HG02588 (cell line): ENCODE results near the gene FOCAD.

Source experiments
- ATAC-seq: cut with Tn5 transposase; IDR thresholded peaks from one replicate; pipeline ENCODE4 v1.9.1; 2021; ENCODE audit warnings: mild to moderate bottlenecking, moderate library complexity; ENCODE audit not compliant: unreplicated experiment

FOCAD gene

DNA sequence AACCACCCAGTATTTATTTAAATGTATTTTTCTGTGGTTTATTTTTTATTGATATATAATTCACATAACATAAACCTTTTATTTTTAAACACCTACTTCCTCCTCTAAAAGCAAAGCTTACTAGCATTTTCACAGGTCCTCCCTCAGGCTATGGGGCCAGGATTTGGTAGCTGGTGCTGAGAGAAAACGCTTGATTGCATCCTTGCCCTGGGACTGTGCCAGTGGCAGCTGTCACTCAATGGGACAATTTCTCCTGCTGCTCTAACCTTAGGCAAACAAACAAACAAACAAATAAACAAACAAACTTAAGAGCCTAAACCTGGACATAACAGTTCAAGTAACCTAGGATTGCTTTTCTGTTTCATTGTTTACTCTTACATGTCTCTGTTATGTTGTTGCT, 102.7 kb downstream of the FOCAD start:
- no peak for ATAC-seq

DNA sequence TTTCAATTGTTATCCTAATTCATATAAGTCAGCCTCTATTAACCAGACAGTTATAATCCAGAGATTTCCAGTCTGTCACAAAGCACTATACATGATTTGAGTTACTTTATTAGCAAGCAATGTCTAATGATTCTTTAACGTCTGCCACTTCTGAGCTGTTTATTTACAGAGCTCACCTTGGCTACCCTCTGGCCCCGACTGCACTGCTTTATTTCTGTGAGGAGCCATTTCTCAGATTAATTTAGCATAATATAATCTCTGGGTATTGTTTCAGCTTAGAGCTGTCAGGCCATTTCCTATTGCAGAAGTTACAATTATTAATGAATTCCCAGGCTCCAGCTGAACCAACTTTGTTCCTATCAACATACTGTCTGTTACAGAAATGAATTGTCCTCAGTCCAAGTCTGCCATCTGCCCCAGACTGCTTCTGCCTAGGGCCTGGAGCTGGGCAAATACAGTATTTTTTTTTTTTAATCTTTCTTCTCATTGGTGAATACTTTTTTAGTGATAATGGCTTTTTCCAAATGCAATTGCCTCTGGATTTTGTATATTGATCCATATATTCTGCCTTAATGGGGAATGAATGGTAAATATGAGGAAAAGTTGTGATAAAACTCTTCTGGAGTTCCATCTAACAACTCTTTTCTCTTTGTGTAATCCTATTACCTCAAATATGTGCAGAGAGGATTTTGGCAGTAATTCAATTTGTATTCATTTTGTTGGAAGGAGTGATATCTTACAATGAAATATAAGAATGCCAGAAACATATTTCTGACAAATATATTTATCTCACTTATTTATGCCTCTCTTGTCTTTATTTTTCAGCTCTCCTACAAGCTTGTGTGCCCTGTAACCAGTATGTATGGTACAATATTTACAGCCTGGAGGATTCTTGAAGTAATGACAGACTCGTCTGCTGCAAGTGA, 104.7 kb downstream of the FOCAD start:
- ATAC-seq = no peak

DNA sequence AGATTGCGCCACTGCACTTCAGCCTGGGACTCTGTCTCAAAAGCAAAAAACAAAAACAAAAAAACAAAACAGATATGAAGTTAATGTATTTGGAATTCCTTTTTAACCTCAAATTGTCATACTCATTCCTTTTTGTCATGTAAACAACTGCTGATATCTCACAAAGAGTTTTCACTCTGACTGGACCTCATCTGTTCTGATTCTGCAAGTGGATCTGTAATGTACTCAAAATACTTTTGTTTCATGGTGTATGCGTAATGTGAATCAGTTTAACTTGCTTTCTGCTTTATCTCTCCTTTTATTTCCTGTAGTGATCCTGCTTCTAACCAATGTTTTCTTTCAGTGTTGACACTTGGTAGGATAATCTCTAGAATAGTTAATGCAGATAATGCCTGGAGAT, 106.7 kb downstream of the FOCAD start:
- no peak for ATAC-seq

DNA sequence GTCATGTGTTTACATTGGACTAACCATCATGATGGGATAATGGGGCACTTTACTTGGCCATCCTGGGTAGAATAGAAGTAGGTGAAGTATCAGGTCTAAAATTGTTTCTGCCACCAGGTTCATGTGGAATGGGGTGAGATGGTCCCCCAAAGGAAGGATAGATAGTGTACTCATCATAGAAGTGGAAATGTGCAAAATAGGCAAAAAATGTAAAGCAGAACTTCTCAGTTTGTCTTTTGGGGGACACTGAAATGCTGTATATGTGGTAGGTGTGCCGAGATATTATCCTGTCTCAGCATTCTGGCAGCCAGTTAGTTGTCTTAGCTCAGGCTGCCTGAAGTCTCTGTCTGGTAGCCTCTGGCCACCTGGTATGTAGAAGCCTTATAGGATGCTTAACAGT, 107.6 kb downstream of the FOCAD start:
- ATAC-seq = no peak

DNA sequence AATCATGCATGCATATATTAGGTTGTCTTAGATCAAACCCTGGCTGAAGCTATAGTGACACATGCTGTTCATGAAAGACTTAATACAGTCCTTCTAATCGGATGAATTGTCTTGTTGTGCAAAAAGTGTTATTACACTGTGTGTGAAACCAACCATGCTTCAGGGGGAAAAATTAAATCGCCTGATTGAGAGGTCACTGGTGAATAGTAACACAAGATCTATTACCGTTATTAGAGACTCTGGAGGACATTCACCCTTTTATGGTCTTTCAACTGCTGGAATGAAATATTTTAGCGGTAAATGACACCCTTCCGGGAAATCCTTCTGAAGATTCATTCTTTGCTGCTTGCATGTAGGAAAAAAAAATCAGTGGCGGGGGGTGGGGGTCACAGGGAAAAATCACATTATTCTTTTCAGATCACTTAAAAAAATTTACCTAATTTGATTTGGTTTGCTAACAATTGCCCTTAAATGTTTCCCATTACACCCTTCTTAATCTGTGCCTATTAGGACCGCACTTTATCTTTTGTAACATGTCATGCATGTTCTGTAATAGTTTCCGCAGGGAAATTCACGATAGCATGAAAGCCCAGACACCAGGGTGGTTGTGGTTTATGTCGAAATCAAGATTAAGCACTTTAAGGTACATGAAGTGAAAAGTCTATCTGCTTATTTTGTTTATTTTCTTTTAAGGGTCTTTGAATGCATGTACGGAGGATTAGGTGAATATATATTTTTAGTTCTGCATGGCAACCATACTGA, 120.6 kb downstream of the FOCAD start:
- ATAC-seq = no peak

DNA sequence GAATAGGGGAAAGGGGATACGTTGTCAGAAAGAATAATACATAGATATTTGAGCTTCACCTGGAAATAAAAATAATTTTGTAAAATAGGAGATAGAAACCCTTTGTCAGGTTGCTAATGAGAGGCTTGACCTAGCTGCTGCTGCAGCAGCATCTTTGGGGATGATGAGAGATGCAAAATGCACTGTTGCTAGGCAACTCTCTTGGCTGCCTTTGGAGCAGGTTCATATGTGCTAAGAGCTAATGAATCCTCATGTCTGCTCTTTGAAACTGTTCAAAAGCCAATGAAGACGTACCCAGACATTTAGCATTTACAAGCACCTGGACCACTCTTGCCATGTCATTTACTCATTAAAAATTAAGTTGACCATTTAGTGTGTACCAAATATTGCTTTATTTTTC, 121.7 kb downstream of the FOCAD start:
- no peak for ATAC-seq

DNA sequence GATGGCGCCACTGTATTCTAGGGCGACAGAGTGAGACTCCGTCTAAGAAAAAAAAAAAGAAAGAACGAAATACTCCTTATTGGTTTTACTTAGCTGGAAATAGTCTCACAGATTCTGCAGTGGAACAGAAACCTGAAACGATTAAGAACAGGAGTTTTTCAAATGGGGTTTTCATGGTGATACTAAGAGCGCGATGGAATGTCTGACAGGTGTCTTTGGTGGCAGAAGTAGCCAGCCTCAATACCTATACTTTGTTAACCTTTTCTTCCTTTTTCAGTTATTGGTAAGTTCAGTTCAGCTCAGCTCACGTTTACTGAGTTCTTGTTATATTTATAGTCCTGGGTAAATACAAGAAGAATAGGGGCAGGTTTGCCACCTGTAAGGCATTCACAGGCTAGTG, 123.9 kb downstream of the FOCAD start:
- no peak for ATAC-seq

DNA sequence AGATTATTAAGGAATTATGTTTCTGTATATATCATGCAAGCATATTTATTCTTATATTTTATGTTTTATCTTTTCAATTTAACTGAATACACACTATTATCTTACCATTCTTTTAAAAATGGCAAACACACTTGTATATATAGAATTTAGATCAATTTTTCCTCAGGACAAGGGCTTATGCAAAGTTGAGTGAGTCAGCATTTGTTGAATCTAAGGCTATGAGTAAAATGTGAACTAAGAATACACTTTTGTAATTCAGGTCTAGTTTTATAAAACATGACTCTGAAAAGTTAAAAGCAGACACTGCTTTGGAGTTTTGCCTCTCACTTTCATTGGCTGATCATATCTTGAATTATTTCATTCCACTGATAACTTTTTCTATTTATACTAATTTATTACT, 127.8 kb downstream of the FOCAD start:
- ATAC-seq = no peak

DNA sequence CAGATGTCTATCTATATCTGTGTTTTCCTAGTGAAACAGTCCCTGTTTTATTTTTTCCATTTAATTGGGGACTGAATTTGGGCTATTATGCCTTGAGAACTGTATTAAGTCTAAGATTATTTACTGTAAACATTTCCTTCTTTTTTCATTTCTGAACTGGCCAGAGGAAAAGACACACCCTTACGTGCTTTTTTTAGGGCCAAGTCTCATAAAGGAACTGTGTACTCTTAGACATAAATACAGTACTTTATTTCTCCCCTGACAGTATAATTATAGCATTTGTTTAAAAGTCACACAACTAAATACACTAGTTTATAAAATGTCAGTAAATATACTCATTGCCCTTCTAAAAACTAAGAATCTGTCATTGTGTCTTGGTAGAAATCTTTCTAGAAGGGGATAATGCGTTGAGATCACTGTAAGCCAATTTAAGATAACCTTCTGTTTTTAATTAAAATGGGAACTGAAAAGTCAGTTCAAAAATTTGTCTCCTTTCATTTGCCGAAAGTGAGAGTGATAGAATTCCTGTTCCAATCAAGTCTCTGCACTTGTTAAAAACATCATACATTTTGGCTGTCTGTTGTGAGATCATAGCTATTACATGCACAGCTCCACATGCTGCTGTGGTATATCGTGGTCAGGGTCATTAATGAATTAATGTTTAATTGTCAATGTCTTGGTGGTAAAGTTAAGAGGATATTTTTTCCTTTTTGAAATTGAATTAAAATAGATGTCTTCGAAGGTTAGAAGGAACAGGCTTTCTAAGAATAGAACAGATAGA, 132.1 kb downstream of the FOCAD start:
- no peak for ATAC-seq

DNA sequence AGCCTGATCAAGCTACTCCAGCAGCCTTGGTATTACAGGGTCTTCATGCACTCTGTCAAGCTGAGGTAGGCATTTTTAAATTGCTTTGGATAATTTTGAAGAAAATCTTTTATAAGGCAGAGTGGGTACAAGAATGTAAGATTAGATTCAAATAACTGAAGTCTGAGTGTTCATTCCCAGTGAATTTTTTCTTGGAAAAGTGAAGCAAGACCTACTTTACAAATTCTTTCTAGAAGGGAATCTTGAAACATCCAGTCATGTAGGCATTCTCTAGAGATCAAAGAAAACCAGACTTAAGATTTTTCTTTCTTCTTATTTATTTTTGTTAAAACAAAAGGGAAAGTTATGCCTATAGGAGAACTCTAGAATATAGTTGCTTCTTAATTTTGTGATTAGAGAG, 139.0 kb downstream of the FOCAD start:
- ATAC-seq = no peak

DNA sequence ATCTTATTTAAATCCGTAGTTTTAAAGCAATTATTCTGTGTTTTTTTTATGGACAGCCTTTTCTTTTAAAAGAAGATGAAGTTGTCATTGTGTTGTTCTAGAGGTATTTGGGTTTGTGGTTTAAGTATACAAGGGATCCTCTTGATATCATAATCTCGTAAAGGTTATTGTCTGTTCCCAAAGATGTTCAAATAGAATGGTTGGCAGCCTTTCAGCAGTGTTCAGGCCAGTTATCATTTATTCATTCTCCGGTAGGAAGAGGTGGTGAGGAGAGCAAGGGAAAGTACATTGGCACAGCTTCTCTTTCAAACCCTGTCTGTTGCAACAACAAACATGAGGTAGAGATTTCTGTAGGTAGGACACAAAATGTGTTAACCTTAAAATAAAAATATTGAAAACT, 147.0 kb downstream of the FOCAD start:
- no peak for ATAC-seq

DNA sequence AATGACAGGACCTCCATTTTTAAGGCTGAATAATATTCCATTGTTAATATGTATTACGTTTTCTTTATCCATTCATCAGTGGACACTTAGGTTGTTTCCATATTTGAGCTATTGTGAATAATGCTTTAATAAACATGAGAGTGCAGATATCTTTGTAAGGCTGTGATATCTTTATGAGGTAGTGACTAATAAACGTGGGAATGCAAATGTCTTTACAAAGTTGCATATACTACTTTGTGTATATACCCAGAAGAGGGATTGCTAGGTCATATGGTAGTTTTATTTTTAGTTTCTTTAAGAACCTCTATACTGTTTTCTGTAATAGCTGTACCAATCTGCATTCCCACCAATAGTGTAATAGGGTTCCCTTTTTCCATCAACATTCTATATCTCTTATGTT, 148.7 kb downstream of the FOCAD start:
- ATAC-seq = no peak

DNA sequence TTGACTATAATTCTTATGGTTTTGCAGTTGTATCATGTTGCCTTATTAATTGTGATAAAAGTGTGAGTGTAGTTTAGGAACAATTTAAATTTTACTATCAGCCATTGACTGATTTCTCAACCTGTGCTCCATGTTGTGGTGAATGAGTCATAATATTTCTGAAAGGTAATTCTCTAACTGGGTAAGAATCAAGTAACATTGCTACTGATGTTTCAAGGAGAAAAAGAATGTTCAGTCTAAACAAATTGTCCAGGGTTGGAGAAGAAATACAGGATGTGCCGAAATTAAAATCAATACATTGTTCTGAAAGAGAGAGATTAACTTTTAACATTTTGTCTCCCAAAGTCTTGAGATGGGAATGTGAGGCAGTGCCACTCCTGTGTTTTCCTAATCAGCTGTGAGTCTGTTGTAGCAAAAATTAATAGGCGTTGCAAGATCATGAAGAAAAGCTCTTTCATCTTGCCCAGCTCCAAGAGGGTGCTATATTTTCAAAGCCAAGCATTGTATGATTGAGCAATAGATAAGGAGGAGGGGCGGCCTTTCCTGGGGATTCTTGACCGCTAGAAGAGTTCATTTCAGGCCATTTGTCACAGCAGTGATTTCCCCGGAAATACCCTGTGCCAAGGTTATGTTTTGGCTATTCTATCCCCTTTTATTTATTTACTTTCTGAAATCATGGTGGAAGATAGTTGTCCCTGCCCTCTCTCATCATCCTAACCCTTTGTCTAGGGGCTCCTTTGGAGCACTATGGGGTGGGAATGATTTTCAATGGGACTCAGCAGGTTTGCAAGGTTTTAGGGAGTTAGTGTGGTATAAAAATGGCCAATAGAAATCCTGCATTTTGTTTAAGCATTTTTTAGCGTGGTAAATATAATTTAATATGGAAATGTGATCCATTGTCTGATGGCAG, 151.6 kb downstream of the FOCAD start:
- ATAC-seq = no peak

DNA sequence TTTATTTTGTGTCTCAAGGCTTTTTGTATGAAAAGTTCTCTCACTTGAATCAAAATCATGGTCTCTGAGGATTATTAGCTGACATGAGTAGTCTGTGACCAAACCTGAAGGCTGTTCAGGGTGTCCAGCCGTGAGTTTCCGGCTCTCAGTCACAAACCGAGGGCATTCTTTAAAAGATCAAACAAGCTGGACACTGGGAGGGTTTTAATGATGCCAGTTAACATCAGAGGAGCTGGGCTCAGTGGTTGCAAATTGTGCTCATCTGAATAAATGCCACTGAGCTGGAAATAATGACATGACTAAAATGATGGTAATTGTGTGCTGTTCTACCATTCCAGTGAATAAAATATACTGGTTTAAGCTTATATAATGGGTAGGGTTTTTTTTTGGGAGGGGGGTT, 153.1 kb downstream of the FOCAD start:
- ATAC-seq = no peak

DNA sequence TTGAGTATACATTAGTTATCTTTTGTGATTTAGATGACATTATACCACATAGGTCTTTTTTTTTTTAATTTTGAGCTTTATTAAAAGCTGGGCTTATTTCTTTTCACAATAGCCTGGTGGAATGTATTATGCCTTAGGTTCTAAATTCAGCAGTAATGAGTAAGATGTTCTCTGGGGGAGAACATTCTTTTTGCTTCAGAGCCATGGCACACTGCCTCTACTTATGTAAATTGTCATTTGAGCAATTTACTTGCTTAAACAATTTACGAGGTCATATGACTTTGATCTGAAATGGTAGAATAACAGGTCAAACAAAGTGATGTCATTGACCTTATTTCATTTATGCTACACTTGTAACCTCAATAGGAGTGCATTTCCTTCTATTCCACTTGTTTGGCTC, 154.2 kb downstream of the FOCAD start:
- ATAC-seq = no peak

DNA sequence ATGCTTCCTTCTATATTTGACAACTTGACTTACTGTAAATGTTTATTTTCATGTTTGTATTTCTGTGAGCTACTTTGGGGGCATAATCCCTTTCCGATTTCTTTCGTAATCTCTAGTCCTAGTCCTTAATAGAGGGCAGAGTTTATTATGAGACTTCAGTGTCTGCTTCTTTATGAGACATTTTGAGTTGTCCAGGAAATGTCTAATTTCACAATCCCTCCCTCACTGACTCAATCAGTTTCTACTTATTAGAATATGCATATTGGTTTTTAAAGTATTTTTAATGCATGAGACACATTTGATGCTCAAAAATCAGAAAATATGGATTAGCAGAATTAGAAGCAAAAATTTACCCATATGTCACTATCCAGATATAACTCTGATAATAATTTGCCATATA, 160.9 kb downstream of the FOCAD start:
- no peak for ATAC-seq

DNA sequence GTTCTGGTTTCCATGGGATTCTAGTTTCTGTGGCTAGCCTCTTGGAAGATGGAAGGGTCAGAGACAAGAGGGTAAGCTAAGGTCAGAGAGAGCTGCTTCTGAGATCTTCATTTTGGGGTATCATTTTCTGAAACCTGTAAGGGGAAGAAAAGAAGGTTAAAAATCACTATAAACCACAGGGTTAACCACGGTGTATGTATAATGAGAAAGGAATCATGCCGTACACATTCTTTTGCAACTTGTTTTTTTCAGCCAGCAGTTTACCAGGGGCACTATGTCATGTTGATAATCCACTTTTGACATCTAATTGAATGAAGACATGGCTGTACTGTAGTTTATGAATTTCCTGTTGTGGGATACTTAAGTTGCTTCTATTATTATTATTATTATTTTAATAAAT, 164.4 kb downstream of the FOCAD start:
- ATAC-seq = no peak

DNA sequence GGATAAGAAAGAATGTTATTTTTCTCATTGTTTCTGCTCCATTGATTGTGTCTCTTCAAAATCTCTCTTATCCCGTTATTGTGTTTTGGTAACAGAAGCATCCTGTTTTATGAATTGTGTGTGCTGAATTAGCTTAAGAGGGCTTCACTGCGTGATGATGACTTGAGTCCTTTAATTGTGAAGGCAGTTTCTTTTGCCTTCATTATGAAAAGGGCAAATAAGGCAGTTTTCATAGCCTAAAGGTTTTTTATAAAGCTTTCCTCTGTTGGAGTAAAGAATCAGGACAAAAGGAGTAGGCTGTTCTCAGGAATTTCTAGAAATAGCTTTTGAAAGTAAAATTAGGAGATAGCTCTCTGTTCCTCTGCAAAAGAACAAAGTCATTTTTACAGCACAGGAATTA, 169.8 kb downstream of the FOCAD start:
- no peak for ATAC-seq

DNA sequence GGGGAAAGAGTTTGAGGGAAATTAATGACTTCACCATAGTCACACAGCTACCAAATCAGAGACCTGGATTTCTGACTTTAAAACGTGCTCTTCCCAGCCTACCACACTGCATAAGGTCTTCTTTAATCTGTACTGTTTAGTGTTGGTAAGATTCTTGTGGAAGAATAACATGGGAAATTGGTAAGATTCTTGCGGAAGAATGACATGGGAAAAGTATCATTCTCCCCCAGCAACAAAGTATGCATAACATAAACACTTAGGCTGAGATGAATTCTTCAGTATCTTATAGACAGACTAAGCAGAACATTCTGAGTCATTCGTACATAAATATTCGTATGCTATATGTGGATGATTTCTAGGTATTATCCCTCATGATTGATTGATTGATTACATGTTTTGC, 170.4 kb downstream of the FOCAD start:
- no peak for ATAC-seq

DNA sequence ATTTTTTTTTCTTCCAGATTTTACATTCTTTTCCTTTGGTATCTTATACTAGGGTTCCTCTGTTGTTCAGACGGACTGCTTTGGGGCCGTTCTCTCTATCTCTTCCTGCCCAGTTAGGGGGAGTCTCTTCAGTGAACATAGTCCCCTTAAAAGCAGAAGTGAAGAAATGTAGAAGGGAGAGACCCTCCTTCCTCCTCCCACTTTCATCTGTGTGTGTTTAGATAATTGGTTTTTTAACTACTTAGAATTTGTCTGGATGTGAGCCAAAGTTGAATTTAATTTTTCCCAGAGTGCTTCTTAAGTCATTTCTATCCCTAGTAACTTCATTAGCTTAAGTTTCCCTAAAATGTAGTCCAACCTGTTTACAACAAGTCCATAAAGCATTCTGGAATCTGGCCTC, 179.9 kb downstream of the FOCAD start:
- no peak for ATAC-seq

DNA sequence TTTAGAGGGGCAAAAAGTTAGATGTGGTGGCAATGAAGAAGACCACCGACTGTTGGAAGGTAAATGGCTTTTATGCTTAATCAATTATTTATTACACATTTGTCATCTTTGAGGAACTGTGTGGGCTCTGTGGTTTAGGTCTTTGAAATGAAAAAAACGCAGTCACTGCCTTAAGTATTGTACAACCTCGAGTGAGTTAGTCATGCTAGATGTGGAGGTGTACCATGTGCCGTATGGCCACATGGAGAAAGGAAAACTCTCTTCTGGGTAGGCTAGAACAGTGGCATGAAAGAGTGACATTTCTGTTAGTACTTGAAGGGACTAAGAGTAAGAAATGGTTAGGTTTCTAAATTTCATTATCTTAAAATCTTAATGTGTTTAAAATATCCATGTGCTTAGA, 181.3 kb downstream of the FOCAD start:
- no peak for ATAC-seq
